GM21528 (cell line): Measurements from ENCODE around the gene SIKE1.
"Not testable (repeated sequence)": the region's sequence is repeated elsewhere in the genome, so short reads cannot be mapped to it uniquely, and the experiment has no call there.

Source experiments
- ATAC-seq: cut with Tn5 transposase; IDR thresholded peaks from one replicate; pipeline ENCODE4 v1.9.1; 2021; ENCODE audit warnings: mild to moderate bottlenecking, moderate library complexity; ENCODE audit not compliant: unreplicated experiment, low FRiP score

The SIKE1 gene

DNA sequence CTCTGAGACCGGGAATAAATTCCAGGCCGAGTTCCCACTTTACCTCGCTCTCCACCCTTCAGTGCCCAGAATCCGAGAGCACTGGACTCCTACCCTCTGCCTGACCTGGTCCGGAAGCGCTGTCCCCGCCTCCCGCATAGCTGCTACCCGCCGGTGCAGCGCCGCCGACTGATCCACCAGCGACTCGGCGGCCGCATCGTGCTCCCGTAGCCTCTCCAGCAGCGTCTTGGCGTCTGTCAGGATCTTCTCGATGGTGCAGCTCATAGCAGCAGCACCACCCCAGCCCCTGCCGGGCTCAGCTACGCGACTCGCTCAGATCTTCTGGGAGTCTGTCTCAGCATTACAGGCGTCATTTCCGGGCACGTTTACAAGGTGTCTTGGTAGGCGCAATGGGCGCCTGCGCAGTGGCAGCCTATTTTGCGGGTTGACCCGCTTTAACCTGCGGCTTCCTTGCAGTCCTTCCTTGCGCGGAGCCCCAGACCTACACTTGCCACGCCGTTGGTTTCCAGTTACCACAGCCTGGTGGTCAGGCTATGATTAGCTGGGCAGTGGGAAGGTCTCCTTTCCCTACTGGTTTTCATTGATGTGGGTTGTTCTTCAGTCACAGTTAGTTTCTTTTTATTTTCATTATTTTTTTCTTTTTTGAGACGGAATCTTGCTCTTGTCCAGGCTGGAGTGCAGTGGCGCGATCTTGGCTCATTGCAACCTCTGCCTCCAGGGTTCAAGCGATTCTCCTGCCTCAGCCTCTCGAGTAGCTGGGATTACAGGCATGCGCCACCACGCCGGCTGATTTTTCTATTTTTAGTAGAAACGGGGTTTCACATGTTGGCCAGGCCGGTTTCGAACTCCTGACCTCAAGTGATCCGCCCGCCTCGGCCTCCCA is at the start of gene SIKE1:
Gene SIKE1, minus strand, starts transcription at position 342 of the 883 bp plus-strand sequence. Its CDS starts 78 bp downstream, at position 264.
- ATAC-seq: peak; percentile 98

DNA sequence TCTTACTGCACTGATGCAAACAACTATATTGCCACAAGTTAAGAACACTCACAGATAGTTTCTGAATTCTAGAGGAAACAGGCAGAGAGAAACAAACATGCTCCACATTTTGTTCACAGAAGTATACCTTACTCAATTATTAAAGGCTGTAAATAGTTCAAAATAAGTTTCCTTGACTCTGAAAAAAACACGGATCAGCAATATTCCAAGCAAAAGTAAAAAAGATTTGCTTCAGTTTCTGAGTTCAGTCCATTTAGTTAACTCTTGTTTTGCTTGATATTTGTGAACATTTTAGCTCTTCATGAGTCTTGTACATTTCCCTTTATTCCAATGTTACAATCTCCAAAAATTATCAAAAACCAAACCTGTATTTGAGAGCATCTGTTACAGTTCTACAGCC is 49.6 kb upstream of the SIKE1 start:
- ATAC-seq: not testable (repeated sequence)

DNA sequence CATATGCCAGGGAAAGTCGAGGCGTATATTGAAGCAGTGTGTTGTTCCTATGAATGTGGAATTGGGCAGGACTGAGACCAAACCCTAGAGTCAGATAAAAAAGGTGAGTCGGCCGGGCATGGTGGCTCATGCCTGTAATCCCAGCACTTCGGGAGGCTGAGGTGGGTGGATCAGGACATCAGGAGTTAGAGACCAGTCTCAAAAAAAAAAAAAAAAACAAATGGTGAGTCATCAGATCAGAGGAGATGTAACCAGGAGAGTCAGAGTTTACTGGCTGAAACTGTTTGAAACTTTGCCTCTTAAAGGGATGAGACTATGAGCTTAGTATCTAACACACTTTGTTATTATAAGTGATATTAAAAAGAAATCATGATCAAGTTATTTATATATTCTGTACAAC is 47.8 kb upstream of the SIKE1 start:
- ATAC-seq: no peak

DNA sequence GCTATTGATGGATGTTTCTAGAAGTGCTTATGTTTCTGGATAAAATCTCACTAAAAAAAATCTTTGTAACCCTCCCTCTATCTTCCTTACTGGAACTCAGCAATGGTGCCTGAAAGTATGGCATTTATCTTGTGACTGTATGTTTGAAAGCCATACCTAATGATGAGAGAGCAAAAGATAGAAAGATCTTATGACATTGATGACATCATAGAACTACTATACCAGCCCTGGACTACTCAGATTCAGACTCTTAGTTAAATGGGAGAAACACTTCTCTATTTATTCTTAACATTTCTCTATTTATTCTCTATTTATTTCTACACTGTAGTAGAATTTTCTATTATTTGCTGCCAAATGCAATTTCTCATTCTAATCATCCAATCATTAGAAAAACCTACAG is 41.5 kb upstream of the SIKE1 start:
- ATAC-seq: no peak

DNA sequence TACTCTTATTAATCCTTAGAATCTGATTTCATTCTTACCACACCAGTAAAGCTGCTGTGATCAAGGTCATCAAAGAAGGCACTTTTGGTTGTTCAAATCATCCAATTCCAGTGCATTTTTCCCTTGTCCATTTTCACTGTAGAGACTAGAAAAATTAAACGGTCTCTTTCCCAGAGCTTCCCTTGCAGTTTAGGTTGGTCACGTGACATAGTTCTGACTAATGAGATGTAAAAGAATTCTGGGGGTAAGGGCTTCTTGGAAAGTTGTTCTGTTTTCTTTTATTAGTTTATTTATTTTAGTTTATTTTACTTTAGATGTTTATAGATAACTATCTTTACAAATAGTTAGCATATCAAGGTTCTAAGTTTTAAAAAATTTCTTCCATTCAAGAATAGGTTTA is 39.9 kb upstream of the SIKE1 start:
- no peak for ATAC-seq

DNA sequence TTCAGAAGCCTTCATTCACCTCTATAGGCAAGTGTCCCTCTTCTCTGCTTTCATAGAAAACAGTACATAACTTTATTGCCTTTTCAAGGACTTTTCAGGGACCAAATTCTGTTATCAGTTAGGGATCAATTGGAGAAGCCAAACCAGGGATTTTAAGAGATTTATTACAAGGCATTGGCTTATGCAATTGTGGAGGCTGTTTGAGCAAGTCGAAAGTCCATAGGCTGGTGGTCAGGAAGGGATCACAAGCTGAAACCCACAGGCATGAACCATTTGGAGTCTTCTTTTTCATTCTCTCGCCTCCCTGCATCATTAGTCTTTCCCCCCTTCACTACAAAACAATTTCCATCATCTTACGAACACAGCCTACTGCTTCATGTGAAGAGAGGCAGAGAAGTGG is 39.4 kb upstream of the SIKE1 start:
- no peak for ATAC-seq

DNA sequence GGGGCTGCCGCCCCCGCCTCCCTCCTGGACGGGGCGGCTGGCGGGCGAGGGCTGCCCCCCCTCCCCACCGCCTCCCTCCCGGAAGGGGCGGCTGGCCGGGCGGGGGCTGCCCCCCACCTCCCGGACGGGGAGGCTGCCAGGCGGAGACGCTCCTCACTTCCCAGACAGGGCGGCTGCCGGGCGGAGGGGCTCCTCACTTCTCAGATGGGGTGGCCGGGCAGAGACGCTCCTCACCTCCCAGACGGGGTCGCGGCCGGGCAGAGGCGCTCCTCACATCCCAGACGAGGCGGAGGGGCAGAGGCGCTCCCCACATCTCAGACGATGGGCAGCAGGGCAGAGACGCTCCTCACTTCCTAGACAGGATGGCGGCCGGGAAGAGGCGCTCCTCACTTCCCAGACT is 24.0 kb upstream of the SIKE1 start:
- not testable (repeated sequence) for ATAC-seq

DNA sequence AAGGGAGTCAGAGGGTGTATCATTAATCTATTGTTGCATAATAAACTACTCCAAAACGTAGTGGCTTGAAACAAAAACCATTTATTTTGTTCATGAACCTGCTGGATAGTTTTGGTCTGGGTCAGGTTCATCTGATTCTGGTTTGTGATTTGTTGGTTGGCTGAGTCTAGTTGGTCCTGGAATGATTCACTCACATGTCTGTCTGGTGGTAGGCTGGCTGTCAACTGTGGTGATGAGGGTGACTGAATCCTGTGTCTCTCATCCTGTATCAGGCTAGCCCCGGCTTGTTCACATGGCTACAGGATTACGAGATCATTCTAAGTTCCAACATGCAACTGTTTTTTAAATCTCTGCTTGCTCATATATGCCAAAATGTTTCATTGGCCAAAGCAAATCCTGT is 22.5 kb upstream of the SIKE1 start:
- ATAC-seq: no peak

DNA sequence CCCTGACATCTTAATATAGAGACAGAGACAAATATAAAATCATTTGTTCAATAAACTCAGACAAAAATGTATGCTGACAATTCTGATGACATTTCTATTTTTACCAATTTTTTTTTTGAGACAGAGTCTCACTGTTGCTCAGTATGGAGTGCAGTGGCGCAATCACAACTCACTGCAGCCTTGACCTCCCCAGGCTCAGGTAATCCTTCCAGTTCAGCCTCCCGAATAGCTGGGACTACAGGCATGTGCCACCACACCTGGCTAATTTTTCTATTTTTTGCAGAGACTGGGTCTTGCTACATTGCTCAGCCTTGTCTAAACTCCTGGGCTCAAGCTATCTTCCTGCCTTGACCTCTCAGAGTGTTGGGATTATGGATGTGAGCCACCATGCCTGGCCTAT is 13.6 kb upstream of the SIKE1 start:
- no peak for ATAC-seq

DNA sequence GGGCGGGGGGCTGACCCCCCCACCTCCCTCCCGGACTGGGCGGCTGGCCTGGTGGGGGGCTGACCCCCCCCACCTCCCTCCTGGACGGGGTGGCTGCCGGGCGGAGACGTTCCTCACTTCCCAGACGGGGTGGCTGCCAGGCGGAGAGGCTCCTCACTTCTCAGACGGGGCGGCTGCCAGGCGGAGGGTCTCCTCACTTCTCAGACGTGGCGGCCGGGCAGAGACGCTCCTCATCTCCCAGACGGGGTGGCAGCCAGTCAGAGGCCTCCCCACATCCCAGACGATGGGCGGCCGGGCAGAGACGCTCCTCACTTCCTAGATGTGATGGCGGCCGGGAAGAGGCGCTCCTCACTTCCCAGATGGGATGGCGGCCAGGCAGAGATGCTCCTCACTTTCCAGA is 10.1 kb upstream of the SIKE1 start:
- ATAC-seq: not testable (repeated sequence)

DNA sequence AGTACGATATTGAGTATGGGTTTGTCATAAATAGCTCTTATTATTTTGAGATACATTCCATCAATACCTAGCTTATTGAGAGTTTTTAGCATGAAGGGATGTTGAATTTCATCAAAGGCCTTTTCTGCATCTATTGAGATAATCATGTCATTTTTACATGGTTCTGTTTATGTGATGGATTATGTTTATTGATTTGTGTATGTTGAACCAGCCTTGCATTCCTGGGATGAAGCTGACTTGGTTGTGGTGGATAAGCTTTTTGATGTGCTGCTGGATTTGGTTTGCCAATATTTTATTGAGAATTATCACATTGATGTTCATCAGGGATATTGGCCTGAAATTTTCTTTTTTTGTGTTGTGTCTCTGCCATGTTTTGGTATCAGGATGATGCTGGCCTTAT is 6.0 kb upstream of the SIKE1 start:
- not testable (repeated sequence) for ATAC-seq

DNA sequence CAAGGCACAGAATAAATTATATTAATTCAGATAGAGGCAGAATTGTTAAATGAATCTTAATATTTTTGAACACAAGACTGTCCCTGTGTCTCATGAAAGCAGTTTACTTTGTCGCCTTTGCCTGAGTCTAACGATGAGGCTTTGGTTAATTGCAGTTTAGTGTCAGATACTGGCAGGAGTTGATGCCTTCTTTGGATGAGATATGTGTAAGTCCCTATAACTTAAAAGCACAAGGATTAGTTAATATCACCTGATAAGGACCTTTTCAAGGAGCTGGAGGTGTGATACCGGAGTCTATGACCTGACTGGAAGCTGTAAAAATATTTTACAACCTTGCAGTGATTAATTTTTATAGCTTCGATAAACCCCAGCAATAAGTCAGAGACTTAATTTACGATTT is 2.0 kb upstream of the SIKE1 start:
- ATAC-seq: no peak

DNA sequence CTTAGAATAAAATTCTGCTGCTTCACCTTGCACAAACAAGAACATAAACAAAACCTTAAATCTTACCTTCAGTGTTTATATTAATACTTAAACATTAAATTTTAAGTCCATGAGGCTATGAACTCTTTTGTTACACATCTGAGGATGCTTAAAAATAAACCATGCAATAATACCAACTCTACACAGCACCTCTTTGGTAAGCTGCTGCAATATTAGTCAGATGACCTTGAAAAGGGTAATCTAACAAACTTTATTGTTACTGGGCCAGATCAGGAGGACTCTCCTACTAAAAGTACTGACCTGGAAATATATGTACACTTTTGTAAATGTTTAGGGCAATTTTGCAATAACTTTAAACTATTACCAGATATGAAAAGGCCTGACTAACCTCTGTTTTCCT is 763 bp downstream of the SIKE1 start:
- no peak for ATAC-seq

DNA sequence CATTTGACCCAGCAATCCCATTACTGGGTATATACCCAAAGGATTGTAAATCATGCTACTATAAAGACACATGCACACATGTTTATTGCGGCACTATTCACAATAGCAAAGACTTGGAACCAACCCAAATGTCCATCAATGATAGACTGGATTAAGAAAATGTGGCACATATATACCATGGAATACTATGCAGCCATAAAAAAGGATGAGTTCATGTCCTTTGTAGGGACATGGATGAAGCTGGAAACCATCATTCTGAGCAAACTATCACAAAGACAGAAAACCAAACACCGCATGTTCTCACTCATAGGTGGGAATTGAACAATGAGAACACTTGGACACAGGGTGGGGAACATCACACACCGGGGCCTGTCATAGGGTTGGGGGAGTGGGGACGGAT is 3.8 kb downstream of the SIKE1 start:
- not testable (repeated sequence) for ATAC-seq

DNA sequence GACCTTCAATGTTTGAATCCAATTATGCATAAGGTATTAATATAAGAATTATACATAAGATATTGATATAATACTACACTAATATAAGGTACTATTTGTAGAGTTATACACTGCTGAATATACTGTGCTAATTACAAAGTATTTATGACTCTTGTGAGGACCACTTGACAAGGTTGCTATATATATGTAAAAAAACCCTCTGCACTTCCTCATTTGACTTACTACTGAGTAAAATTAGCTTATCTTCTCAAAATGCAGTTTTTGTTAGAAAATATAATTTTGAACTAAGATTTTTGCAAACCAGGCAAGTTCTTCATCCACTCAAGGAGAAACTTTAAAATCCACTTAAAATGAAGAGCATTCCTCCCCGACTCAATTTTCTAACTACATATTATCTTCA is 8.5 kb downstream of the SIKE1 start:
- no peak for ATAC-seq

DNA sequence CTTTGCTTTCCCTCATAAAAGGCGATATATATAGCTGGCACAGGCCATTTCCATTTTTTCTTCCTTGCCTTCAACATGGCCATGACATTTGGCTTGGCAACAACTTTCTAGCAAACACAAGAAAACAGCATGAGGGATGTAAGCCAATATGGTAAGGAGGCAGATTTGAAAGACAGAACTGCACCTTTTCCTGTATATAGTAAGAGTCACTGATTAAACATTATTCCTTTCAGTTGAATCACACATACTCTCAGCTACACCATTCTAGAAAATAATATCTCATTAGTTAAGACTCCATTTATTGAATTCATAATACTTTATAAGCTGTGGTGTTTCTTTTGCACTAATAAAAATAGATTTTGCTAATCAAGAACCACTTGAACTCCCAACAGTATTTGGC is 9.5 kb downstream of the SIKE1 start:
- ATAC-seq: no peak

DNA sequence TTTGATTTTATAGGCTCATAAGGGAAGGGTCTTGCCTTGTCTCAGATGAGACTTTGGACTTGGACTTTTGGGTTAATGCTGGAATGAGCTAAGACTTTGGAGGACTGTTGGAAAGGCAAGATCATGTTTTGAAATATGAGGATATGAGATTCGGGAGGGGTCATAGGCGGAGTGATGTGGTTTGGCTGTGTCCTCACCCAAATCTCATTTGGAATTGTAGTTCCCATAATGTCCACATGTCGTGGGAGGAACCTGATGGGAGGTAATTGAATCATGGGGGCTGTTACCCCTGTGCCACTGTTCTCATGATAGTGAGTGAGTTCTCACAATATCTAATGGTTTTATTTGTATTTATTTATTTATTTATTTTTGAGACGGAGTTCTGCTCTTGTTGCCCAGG is 15.8 kb downstream of the SIKE1 start:
- ATAC-seq: no peak

DNA sequence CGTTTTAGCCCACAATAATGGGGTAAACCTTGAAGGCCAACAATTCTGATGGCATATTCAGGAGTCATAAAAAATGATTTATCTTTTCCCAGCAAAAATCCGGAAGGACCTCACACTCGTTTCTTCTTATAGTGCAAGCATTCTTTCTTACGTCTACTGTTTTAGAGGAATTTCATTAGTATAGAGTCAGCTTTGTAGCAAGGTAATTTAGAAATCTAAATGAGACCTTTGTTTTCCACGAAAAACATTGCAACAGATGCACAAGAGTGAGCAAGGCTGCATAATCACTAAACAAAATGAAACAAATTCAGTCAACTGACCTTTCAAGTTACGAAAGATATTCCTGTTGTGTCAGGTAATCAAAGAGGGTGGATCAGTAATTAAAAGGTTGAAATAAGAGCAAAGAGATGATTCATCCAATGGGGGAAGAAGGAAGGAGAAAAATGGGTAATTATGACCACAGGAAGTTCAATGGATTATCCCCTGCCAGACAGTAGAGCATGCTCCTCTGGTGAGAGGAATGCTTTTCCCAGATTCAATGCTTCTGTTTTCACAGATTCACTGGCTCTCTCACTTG is 22.1 kb downstream of the SIKE1 start:
- ATAC-seq: no peak

DNA sequence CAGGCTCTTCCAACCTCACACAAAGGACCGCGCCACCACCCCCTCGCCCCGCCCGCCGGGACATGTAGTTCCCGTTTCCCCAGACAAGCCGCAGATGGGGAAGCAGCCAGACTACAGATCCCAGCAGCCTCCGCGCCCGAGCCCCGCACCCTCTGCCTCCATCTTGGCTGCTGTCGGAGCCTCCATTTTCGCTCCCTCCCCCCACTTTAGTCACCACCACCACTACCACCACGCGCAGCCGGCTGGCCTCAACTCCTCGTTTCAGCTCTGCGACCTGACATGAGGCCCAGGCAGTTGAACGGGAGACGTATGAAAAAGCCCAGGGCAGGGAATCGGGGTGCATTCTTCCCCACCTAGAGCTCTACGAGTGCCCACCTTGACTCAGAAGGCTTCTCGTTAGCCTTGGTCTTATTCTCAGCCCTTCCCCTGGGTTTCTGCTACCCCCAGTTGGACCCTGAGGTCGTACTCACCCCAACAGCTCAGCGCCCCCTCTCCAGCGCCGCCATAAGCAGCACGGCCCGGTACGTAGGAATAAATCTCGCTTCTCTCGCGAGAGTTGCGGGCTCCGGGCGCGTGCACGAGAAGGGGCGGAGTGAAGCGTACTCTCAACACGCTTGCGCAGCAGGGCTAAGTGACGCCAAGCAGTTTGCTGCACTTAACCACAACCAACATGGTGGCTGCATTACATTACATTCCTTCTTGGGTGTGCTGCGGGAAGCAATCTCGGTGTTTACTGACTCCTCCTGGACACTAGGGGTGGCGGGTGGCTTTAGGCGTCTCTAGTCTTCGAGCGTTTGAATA is 22.8 kb downstream of the SIKE1 start, which contains the start of gene CSDE1:
Gene CSDE1, minus strand, starts transcription at position 530 of the 801 bp plus-strand sequence. CDS start 18,094 bp downstream, outside the sequence.
- peak; percentile 84 for ATAC-seq

DNA sequence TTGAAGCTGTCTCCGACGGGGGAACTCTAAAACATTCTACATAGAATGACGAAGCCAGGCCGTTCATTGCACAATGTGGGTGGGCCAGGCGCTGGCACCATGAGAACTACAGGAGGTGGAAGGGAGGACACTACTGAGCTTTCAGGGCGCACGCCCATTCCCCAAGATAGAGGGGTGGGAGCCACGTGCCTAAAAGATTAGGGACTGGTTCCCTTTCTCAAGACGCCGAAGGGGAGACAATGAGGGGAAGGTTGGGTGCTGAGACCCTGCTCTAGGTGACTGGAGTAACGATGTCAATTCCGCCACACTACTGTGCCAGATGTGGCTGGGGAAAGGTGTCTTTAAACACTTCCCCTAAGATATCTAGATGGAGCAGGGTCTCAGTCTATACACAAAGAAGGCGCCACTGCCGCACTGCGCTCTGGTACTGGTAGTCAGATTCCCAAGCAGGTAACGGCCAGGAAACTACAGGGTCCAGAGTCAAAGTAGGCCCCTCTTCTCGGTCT is 23.5 kb downstream of the SIKE1 start:
- ATAC-seq: peak; percentile 16
